GM19467 (cell line): ENCODE measurements around the gene ARSJ.
"Not testable (repeated sequence)": the region's sequence is repeated elsewhere in the genome, so short reads cannot be mapped to it uniquely, and the experiment has no call there.

ENCODE experiments used
- ATAC-seq: cut with Tn5 transposase; IDR thresholded peaks from one replicate; pipeline ENCODE4 v1.9.1; 2021; ENCODE audit warnings: mild to moderate bottlenecking, moderate library complexity; ENCODE audit not compliant: unreplicated experiment

The ARSJ gene

DNA sequence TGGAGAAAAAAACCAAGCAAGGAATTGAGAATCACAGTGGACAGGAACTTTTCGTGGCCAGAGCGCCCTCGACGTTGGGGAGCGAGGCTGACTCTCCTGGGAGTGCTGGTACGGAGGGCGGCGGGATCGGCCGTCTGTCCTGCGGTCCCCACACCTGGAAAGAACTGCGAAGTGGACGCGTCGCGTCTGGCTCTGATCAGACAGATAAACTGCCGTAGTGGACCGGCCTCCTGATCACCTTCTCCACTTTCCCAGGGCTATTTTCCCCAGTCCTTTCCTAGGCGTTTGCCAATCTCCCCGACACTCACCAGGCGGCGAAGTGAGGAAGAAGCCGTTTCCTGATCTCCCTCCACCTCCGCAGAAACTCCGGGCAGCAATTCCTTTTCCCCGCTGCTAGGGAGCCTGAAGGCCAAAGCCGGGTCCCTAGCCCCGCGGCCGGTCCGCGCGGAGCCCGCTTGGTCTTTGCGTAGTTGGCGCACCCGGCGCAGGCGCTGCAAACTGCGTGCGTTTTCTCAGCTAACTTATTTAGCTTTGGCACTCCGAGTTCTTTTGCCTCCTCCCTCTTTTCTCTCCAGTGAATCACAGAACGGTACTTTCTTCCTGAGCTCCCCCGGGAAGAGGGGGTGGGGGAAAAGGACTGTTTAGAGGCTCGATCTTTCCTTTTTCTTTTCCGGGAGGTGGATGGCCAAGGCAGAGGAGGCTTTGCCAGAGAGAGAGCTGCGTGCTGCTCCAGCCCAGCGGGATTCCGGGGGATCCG is at the start of gene ARSJ:
Gene ARSJ, minus strand, starts transcription at position 500 of the 757 bp plus-strand sequence. CDS start 813 bp downstream, outside the sequence.
- no peak for ATAC-seq

DNA sequence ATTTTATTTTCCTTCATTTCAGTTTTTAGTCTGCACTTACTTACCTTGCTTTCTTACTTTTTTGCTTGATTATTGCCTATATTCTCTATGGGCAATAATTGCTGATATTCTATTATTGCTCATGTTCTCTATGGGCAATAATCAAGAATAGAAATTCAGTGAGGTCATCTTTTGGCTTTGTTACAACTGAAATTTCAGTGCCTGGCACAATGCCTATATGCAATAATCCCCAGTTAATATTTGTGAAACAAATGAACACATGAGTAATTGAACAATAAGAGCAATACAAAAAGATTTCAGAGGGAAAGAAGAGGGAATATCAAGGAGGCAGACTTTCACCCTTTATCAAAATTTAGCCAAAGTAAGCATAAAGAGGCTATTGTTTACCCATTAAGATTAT is 48.6 kb upstream of the ARSJ start:
- no peak for ATAC-seq

DNA sequence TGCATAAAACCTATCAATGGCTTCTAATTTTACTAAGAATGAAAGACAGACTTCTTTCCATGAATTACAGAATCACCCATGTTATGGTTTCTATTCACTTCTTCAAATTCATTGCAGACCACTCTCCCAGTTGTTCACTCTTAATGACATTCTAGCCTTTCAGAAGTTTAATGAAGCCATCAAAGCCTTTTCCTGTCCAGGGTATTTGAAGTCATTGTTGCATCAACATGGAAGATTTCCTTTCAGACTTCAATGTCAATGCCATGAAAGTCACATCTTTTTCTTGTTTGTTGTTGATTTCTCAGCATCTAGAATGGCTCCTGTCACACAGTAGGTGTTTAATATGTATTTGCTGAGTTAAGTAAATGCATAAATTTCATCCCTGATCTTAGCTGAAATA is 48.1 kb upstream of the ARSJ start:
- ATAC-seq = no peak

DNA sequence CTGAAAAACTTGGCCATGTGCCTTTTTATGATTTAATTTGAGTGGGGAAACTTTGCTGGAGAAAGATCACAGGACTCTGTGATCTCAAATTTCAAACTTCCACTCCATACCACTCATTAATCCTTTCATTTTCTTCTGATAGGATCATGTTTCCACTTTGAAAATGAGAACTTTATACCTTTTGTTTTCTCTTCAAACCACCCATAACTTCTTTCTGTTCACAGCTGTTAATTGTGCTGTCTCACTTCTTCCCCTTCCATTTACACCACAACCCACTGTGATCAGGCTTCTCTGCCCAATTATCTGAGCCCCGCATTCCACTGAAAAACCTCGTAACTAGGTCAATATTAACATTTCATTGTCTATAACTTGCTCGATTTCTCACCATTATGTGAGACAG is 47.0 kb upstream of the ARSJ start:
- no peak for ATAC-seq

DNA sequence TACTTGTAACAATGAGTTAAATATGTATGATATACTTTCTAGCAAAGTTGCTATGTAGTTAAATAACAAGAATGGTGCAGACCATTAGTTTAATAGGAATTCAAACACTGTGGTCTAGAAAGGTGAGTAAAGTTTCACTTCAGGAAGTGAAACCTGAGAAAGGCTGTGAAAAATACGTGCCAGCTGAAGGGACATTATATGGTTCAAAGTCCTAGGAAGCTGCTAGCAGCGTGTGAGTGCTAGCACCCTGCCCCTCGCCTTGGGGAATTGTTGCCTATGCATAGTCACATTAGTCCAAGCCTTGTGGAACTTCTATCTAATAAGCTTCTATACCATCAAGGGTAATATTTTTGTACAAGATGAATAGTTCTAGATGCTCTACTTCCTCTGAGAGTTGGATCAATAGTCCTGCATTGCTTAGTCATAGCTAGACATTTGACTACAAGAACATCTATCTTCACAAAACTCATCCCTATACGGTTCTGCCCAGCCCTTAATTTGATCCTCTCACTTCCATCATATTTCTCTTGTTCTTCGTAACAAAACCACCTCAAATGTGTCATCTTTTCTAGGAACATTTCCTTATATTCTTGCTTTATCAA is 45.8 kb upstream of the ARSJ start:
- peak; percentile 87 for ATAC-seq

DNA sequence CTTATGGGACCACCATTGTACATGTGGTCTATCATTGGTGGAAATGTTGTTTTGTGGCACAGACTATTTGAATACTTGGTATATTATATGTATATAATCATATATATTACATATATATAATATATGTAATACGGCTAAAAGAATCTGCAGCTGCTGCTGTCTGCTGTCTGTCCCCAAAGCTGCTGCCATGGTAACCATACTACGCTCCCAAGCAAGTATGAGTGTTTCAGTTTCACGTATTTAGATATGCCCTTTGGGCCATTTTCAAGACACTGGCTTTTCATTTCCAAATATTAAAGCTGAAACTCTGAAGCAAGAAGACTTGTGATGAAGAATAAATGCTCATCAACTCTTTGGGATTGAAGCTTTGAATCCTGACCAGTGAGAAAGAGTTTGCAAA is 42.0 kb upstream of the ARSJ start:
- ATAC-seq = no peak

DNA sequence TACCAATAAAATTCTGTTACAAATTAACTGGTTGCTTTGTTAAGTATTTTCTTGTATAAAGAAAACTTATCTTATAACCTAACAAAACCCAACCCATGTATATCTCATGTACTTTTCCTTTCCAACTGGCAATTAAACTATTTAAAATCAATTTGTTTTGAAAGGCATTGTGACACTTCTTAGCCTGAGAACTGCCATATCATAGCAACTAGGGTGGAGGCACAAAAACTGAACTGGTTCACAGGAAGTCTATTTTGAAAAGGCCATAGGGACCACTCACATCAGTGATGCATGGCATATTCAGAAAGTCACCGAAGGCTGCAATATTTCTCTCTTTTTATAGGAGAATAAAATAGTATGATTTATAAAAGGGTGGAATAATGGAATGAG is 40.5 kb upstream of the ARSJ start:
- ATAC-seq = no peak

DNA sequence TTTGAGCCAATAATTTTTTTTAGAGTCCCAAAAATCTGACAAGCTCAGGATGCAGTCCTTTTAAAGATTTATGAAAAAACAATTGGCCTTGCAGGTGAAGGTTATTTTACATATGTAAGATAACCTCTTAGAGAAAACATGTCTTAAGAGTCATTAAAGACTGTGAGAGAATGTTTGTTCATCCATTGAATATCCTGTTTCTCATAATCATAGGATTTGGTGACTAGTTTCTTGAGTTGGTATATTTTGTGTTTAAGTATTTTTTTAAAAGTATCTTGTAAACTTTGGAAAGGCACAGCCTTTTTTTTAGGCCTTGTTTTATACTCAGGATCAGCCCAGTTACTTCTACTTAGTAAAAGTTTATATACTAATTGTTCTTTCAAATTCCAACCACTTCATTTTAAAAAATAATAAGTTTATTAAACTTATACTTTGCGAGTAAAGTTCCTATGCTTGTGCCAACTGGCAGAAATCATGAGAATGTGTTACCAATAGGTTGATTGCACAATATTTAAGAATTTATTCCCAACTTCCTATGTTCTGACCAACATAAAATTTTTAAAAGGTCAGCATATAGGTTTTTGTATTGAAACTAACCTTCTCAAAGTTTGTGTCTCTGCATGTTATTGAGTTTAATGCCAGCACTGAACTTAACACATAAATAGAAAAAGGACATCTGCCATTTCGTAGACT is 40.0 kb upstream of the ARSJ start:
- no peak for ATAC-seq

DNA sequence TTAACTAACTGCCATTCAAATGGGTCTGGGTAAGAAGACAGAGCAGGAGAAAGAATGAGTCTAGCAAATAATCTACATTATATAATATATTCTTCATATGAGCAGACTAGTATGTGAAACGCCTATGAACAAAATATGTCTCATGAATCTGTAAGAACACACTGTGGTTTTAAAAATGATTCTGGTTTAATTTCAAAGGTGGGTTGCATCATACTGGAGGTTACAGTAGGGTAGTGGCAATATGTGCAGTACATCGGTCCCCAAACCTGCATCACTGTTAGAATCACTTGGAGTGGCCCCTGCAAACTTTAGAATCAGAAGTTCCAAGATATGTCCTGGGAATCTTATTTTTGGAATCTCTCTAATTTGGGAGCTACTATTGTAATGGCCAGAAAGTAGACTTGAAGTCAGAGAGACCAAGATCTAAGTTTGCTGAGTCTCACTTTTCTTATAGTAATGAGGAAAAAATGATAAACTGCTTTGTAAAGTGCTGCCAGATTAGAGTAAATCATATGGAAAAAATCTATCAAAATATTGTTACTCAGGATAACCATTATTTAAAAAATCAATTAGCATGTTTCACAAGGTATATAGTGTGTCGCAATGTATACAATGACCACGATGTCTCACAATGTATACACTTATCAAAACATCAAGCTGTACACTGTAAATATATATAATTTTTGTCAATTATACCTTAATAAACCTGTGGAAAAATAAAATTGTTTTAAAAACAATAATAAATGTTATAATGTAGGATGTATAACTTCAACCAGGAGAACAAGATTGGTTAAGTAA is 37.9 kb upstream of the ARSJ start:
- ATAC-seq = no peak

DNA sequence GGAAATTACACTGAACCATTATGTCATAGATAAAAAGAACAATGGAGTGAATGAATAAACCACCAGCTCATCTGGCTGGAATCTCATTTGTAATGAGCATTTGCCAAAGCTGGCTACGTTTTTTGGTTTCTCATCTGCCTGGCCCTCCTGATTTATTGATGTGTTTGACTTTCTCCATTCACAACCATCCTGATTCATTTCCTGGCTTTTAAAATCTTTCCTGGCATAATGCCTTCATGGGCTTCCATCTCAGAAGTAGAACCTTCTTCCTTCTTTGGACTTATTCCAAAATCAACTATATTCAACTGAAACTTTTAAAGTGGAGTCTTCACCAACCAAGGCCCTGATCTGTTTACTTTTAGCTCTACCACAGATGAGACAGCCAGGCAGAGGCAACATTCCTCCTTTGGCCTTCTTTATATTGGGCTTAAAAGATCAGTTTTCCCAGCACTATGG is 36.0 kb upstream of the ARSJ start:
- no peak for ATAC-seq

DNA sequence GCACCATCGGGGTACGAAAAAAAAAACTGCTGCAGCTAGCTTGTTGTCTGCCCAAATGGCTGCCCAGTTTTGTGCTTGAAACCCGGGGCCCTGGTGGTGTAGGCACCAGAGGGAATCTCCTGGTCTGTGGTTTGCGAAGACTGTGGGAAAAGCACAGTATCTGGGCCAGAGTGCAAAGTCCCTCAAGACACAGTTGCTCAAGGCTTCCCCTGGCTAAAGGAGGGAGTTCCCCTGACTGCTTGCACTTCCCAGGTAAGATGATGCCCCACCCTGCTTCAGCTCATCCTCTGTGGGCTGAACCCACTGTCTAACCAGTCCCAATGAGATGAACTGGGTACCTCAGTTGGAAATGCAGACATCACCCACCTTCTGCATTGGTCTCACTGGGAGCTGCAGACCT is 33.8 kb upstream of the ARSJ start:
- ATAC-seq = not testable (repeated sequence)

DNA sequence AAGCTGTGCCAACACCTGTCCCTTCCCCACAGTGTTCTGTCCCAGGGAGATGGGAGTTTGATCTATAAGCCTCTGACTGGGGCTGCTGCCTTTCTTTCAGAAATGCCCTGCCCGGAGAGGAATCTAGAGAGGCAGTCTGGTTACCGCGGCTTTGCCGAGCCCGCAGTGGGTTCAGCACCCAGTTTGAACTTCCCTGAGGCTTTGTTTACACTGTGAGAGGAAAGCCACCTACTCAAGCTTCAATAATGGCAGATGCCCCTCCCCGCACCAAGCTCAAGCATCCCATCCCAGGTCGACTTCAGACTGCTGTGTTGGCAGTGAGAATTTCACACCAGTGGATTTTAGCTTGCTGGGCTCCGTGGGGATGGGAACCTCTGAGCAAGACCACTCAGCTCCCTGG is 33.3 kb upstream of the ARSJ start:
- no peak for ATAC-seq

DNA sequence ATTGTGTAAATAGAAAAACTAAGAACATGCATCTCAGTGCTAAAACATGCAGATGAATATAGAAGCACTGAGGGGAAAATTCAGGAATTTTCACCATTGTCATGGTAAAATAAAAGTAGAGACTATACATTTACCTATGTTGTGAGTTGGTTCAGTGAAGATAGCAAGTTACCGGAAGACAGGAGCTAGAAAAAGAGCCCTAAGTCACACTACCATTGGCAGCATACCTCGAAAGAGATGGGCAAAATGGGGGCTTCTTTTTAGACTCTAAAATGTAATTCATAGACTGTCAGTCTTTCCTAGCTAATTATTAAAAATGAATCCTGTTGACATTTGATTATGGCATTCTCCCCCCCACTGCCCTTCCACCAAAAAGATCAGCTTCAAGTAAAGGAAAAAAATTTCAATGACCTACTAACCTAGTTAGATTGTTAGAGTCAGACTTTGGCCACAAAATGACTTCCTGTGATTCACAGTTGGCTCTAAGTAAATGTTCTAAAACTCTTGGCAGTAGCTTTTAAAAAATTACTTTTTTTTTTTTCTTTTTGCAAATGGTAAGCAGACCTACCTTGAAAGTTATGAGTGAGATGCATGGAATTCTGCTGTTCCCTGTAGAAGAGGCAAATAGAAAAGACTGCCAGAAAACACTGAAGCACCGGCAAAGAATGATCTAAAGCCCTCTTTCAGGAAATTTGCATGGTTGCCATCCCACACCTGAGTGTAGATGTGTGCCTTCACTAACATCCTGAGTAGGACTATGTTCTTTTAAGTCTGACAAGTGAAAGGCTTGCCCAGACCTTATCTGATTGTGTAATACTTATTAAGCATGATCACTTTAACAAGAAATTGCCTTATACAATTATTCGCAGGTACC is 26.4 kb upstream of the ARSJ start:
- ATAC-seq = no peak

DNA sequence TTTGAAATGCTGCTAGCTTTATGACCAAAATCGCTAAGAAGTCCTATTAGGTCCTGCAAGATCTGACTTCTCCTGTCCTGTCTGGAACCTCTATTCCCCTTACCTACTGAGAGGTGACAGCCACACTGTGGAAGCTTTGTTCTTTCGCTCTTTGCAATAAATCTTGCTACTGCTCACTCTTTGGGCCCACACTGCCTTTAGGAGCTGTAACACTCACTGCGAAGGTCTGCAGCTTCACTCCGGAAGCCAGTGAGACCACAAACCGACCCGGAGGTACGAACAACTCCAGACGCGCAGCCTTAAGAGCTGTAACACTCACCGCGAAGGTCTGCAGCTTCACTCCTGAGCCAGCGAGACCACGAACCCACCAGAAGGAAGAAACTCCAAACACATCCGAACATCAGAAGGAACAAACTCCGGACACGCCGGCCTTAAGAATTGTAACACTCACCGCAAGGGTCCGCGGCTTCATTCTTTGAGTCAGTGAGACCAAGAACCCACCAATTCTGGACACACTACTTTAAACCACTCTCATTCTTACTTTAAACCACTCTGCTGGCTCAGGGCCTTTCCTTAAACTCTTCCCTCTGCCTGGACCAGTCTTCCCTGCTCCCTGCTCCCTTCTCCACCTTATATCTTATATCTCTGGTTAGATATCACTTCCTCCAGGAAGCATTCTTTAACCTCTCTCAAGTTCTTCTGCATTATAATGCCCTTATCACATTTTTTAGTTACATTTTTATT is 25.2 kb upstream of the ARSJ start:
- not testable (repeated sequence) for ATAC-seq

DNA sequence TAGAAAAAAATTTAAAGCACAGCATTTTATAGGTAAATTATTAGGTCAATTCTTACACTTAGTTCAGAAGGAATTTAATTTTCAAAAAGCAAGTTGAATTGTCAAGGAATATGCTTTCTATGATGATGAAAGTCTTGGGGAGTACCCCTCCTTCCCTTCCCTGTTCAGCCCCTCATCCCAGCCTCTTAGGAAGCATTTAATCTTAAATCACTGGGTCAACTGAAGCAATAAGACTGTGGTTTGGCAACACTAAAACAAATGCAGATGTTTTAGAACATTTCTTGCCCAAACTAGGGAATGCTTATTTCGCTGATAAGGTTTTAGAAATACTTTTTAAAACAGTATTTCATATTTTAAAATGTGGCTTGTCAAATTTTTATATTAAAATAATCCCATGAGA is 19.1 kb upstream of the ARSJ start:
- ATAC-seq = no peak

DNA sequence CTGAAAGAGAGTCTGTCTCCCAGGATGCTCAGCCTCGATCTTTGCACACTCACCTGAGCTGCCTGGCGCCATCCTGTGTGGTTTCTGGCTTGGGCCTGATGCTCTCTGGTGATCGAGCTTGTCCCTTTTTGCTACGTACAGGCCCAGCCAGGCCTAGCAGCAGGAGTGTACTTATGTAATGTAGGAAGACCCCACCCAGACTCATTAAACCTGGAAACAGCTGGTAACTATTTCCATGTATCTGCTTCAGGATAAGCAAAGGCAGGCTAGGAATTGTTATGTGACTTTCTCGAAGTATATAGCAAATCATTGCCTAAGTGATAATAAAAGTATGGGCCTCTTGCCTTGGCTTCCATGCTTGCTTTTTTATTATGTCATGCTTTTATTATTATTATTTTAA is 18.6 kb upstream of the ARSJ start:
- no peak for ATAC-seq

DNA sequence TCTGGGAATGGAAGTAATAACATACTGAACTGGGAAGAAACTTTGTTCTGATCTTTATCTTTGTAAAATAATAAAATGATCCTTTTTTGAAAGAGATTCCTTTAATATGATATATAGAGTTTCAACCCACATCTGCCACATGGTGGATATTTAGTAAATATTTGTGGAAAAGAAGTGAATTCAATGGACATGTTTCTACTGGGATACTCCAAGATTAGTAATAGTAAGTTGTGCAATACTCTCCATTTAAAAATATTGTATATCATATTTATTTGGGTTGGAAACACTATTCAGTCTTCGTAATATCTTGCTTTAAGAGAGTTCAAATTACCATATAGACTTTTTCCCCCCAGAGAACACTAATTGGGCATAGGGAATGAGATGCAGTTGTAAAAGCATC is 17.8 kb upstream of the ARSJ start:
- ATAC-seq = no peak

DNA sequence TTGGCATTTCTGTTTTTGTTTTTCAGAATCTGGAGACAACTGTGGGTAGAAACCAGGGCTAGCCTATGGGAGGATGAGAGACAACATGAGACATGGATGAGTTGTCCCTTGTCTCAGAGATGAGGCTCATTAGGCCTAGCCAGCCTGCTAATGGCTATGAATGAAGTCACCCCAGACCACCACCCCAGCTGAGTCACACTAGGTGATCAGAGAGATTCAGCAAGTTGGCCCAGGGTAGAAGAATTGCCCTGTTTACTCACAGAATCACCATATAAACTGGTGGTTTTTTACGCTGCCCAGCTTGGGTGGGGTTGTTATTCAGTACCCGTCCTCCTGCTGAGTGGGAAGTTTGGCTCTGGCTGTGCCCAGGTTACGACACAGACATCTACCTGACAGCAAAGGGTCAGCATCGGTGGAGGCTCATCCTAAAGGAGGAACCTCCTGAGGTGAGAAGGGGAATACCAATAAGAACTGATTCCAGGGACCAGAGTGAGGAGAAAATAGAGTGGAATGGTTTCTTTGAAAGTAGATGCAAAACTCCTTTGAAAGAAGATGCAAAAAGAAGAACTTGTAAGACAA is 17.2 kb upstream of the ARSJ start:
- no peak for ATAC-seq

DNA sequence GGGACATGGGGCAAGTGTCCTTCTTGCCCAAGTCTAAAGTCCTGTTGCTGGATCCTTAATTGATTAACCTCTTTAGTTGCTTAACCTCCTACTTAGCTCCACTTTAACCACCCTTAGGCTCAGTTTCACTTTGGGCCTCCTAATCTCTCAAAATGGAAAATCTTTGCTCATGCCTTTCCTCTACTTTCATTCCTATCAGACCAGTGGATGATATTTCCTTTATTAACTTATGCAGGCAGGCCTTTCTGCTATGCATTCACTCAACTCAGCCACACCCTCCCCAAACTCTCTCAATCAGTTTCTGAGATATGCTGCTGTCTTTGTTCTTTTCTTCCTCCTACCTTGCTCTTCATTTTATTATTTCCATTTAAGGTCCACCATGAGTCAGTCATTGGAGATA is 14.4 kb upstream of the ARSJ start:
- no peak for ATAC-seq
